IMR-90 (cell line): ENCODE results near the gene PISD. TPM values are rescaled to one million over a fixed set of nuclear protein-coding genes. Genes with fewer than 3 reads are reported as not detected.
A peak's percentile ranks its signal among the peaks of the same experiment; 100 is the strongest.

Experiments
- ATAC-seq: fragments of 200-7000 bp; cut with Tn5 transposase; 2 replicates; pipeline ENCODE4 v1.9.1; 2020; ENCODE audit warnings: low read depth, mild to moderate bottlenecking, moderate library complexity
- BruUV-seq: library from RNA; stranded (reverse); fragments of 400-500 nt; replicated peaks from 2 replicates; lab custom pipeline; 2021; lab: Mats Ljungman, UMichigan
- CTCF ChIA-PET: fragments of 300-600 bp; formaldehyde crosslinking; extraction: SDS; loops from one replicate; lab custom pipeline; 2021; ENCODE audit warnings: antibody characterized with exemption; lab: Yijun Ruan, JAX
- POLR2A ChIA-PET: fragments of 300-600 bp; sonication (Branson Sonifier 250); formaldehyde crosslinking; loops from one replicate; lab custom pipeline; 2022; ENCODE audit warnings: antibody characterized with exemption; ENCODE audit not compliant: unreplicated experiment; lab: Charles Lee
- DNase-seq: peaks from one replicate; pipeline ENCODE4 v3.0.0; 2013
- H2AFZ ChIP-seq: replicated peaks from 2 replicates; pipeline ENCODE3; 2013; ENCODE audit warnings: low read length, mild to moderate bottlenecking; ENCODE audit not compliant: poor library complexity
- H2AK5ac ChIP-seq: 2 replicates; pipeline ENCODE4 v1.6.1; 2013; ENCODE audit warnings: low read depth, low read length, inconsistent platforms
- H2AK9ac ChIP-seq: replicated peaks from 2 replicates; pipeline ENCODE3; 2013; ENCODE audit warnings: mild to moderate bottlenecking, low read depth, low read length, moderate library complexity; ENCODE audit not compliant: poor library complexity
- H2BK120ac ChIP-seq: 2 replicates; pipeline ENCODE4 v1.6.1; 2013; ENCODE audit warnings: low read depth, low read length, inconsistent platforms
- H2BK15ac ChIP-seq: 3 replicates; pipeline ENCODE4 v1.6.1; 2013; ENCODE audit warnings: low read depth, low read length, inconsistent platforms
- H2BK20ac ChIP-seq: 2 replicates; pipeline ENCODE4 v1.6.1; 2013; ENCODE audit warnings: low read depth, mild to moderate bottlenecking, inconsistent platforms, low read length, moderate library complexity
- H2BK5ac ChIP-seq: 2 replicates; pipeline ENCODE4 v1.6.1; 2013; ENCODE audit warnings: mild to moderate bottlenecking, low read depth, low read length, inconsistent platforms; ENCODE audit not compliant: poor library complexity, severe bottlenecking
- H3K14ac ChIP-seq: replicated peaks from 2 replicates; pipeline ENCODE4 v1.6.1; 2013; ENCODE audit warnings: low read depth, low read length, inconsistent platforms
- H3K18ac ChIP-seq: 2 replicates; pipeline ENCODE4 v1.6.1; 2013; ENCODE audit warnings: low read depth, low read length, control low read depth
- H3K23ac ChIP-seq: 2 replicates; pipeline ENCODE4 v1.6.1; 2013; ENCODE audit warnings: low read depth, low read length, inconsistent platforms
- H3K27ac ChIP-seq: 2 replicates; pipeline ENCODE4 v1.5.1; 2013; ENCODE audit warnings: mild to moderate bottlenecking, control low read depth, low read length; ENCODE audit not compliant: insufficient read depth
- H3K27me3 ChIP-seq: 2 replicates; pipeline ENCODE4 v1.6.1; 2013; ENCODE audit warnings: low read length; ENCODE audit not compliant: control insufficient read depth, insufficient read depth
- H3K36me3 ChIP-seq: 2 replicates; pipeline ENCODE4 v1.6.1; 2013; ENCODE audit warnings: low read length, mixed read lengths; ENCODE audit not compliant: control insufficient read depth, insufficient read depth
- H3K4ac ChIP-seq: 2 replicates; pipeline ENCODE4 v1.6.1; 2013; ENCODE audit warnings: low read depth, low read length, inconsistent platforms
- H3K4me1 ChIP-seq: 2 replicates; pipeline ENCODE4 v1.6.1; 2013; ENCODE audit warnings: low read length, mixed read lengths; ENCODE audit not compliant: control insufficient read depth, insufficient read depth
- H3K4me2 ChIP-seq: 2 replicates; pipeline ENCODE4 v1.6.1; 2013; ENCODE audit warnings: low read depth, mild to moderate bottlenecking, control low read depth, low read length, moderate library complexity
- H3K4me3 ChIP-seq: 2 replicates; pipeline ENCODE4 v1.5.1; 2013; ENCODE audit warnings: low read depth, mild to moderate bottlenecking, control low read depth, low read length, moderate library complexity; ENCODE audit not compliant: insufficient read depth
- H3K56ac ChIP-seq: 2 replicates; pipeline ENCODE4 v1.6.1; 2013; ENCODE audit warnings: low read length, inconsistent platforms; ENCODE audit not compliant: insufficient read depth; ENCODE audit errors: extremely low read depth
- H3K79me1 ChIP-seq, 2 experiments: 2 replicates each; pipeline ENCODE4 v1.6.1; 2013; ENCODE audit warnings: low read length in 2 of 2, inconsistent platforms in 1 of 2, low read depth in 1 of 2
- H3K9ac ChIP-seq: 2 replicates; pipeline ENCODE4 v1.6.1; 2013; ENCODE audit warnings: low read depth, low read length, control low read depth
- H3K9me1 ChIP-seq: 2 replicates; pipeline ENCODE4 v1.6.1; 2013; ENCODE audit warnings: low read length, inconsistent platforms; ENCODE audit not compliant: insufficient read depth
- H3K9me3 ChIP-seq: 2 replicates; pipeline ENCODE4 v1.6.1; 2013; ENCODE audit warnings: low read length; ENCODE audit not compliant: control insufficient read depth, insufficient read depth
- H4K20me1 ChIP-seq: 2 replicates; pipeline ENCODE4 v1.6.1; 2013; ENCODE audit warnings: low read length, inconsistent platforms; ENCODE audit not compliant: insufficient read depth
- H4K5ac ChIP-seq: 2 replicates; pipeline ENCODE4 v1.6.1; 2013; ENCODE audit warnings: mild to moderate bottlenecking, low read depth, low read length, control low read depth
- H4K8ac ChIP-seq, 2 experiments: 2 replicates each; pipeline ENCODE4 v1.6.1; 2013; ENCODE audit warnings: low read depth in 2 of 2, low read length in 2 of 2, control low read depth in 1 of 2, inconsistent platforms in 1 of 2
- H4K91ac ChIP-seq: 2 replicates; pipeline ENCODE4 v1.6.1; 2013; ENCODE audit warnings: low read depth, low read length, inconsistent platforms; ENCODE audit not compliant: insufficient read depth
- BHLHE40 ChIP-seq: fragments of 150-350 bp; IDR thresholded peaks from 2 replicates; pipeline ENCODE4 v1.6.1; 2016; ENCODE audit warnings: mild to moderate bottlenecking, low read depth, low read length
- CEBPB ChIP-seq: IDR thresholded peaks from 2 replicates; pipeline ENCODE4 v1.6.1; 2012; ENCODE audit warnings: low read depth, low read length, improper control_type of control experiment
- CHD1 ChIP-seq: IDR thresholded peaks from 2 replicates; pipeline ENCODE4 v1.6.1; 2012; ENCODE audit warnings: low read depth, low read length, improper control_type of control experiment
- FOS ChIP-seq: fragments of 150-350 bp; IDR thresholded peaks from 2 replicates; pipeline ENCODE4 v1.6.1; 2016; ENCODE audit warnings: low read depth, low read length
- MAFK ChIP-seq: IDR thresholded peaks from 2 replicates; pipeline ENCODE4 v1.6.1; 2012; ENCODE audit warnings: low read depth, low read length, improper control_type of control experiment
- MXI1 ChIP-seq: IDR thresholded peaks from 2 replicates; pipeline ENCODE4 v1.6.1; 2012; ENCODE audit warnings: low read depth, mild to moderate bottlenecking, low read length, moderate library complexity, borderline replicate concordance
- NFE2L2 ChIP-seq: fragments of 150-350 bp; IDR thresholded peaks from 2 replicates; pipeline ENCODE4 v1.6.1; 2016; ENCODE audit warnings: low read depth, mild to moderate bottlenecking, low read length
- POLR2A ChIP-seq: IDR thresholded peaks from 2 replicates; pipeline ENCODE4 v1.6.1; 2012; ENCODE audit warnings: mild to moderate bottlenecking, low read depth, low read length
- RCOR1 ChIP-seq: IDR thresholded peaks from 2 replicates; pipeline ENCODE4 v1.6.1; 2012; ENCODE audit warnings: mild to moderate bottlenecking, low read length, improper control_type of control experiment; ENCODE audit not compliant: insufficient replicate concordance
- RFX5 ChIP-seq: IDR thresholded peaks from 2 replicates; pipeline ENCODE4 v1.8.0; 2012; ENCODE audit warnings: low read depth, mild to moderate bottlenecking, low read length, moderate library complexity
- SMC3 ChIP-seq: fragments of 150-350 bp; IDR thresholded peaks from 2 replicates; pipeline ENCODE4 v1.6.1; 2016; ENCODE audit warnings: low read depth, mild to moderate bottlenecking, antibody characterized with exemption, low read length, moderate library complexity
- WGBS, 2 experiments: methylation state at CpG; one replicate each; pipeline versions ENCODE4 v1.1.5 to v1.1.7; 2013; ENCODE audit warnings: missing lambda C conversion rate in 2 of 2; ENCODE audit not compliant: insufficient read length in 1 of 2; ENCODE audit errors: extremely low coverage in 2 of 2; 5-methylcytosine and 5-hydroxymethylcytosine counted together
- dilution Hi-C: fragments of 300-500 bp; cut with HindIII; formaldehyde crosslinking; loops from one replicate; pipeline ENCODE4 v1.14.3; 2018; ENCODE audit warnings: low sequenced_read_pairs; ENCODE audit not compliant: unreplicated experiment
- in situ Hi-C: fragments of 300-500 bp; cut with MboI; formaldehyde crosslinking; loops from 3 replicates; pipeline ENCODE4 v1.14.3; 2019; ENCODE audit warnings: low sequenced_read_pairs, inconsistent platforms, mixed read lengths
- intact Hi-C: fragments of 100-400 bp; cut with micrococcal nuclease; formaldehyde crosslinking; loops from 2 replicates; pipeline ENCODE4 v1.10.0; 2022
- polyA plus RNA-seq, 3 experiments: library from polyadenylated mRNA; depleted of rRNA; stranded (reverse); fragments of >200 nt; gene quantifications; 2 replicates each; pipeline ENCODE4 v1.2.3, GENCODE V29; 2012; ENCODE audit warnings: low replicate concordance in 1 of 3
- total RNA-seq: library from RNA; depleted of rRNA; stranded (reverse); fragments of >200 nt; gene quantifications from 2 replicates; pipeline ENCODE4 v1.2.3, GENCODE V29; 2012
- TF ChIP-seq, protein P1 (sequence below): fragments of 150-350 bp; IDR thresholded peaks from 2 replicates; pipeline ENCODE4 v1.6.1; 2016; ENCODE audit warnings: low read depth, mild to moderate bottlenecking, low read length, moderate library complexity, borderline replicate concordance
- TF ChIP-seq, protein P2 (sequence below): fragments of 150-350 bp; IDR thresholded peaks from 2 replicates; pipeline ENCODE4 v1.6.1; 2017; ENCODE audit warnings: mild to moderate bottlenecking, antibody characterized with exemption, low read length, low read depth
- TF ChIP-seq, protein P3 (sequence below): conservative IDR thresholded peaks from 2 replicates; pipeline ENCODE4 v1.5.1; 2012; ENCODE audit warnings: mild to moderate bottlenecking, low read depth, low read length, improper control_type of control experiment

The PISD gene
- total and polyA plus RNA-seq, 2 of the 4 experiments (the other 2 are of a cell fraction) = 34.1 to 48.8 TPM

DNA sequence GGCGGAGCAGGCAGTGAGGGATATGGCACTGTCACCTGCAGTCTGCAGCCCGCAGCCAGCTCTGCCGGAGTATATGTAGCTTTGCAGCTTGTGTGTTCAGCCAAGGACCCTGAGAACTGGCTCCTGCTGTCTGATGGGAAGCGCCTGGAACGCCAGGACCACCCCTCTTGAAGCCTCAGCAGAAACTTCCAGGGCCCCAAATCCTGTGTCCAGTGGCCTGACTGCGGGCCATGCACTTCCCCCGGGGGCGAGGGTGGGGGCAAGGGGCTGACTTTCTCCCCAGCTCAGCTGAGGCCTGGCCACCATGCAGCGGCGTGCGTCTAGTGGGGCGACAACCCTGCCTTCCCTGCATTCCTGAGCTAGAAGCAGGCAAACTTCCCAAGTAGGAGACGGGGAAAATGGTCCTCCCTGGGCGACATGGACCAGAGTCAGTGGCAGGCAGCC, 32.3 kb downstream of the PISD start:
- no peak overlapping the region for H3K18ac ChIP-seq
- peak overlapping the region; percentile 82 for H3K9ac ChIP-seq
- peak overlapping the region; percentile 54 to 55; a peak in 3 of 4 replicates for H4K8ac ChIP-seq
- H2BK5ac ChIP-seq = peak overlapping the region; percentile 40
- peak overlapping the region; percentile 76 for H3K23ac ChIP-seq
- H4K91ac ChIP-seq = peak overlapping the region; percentile 15; the same call in 1 of the 2 replicates
- in situ Hi-C loops (loop anchor here (5.0 kb wide), 1 partner anchor 72 kb away; no protein-coding TSS in a partner anchor), dilution Hi-C loops (no loop called here), intact Hi-C loops (loop anchor here (1.0 to 5.0 kb wide), 2 partner anchors 68 to 282 kb away; partner anchors contain the start of gene PATZ1)
- H3K27ac ChIP-seq = peak overlapping the region; percentile 78
- H3K36me3 ChIP-seq = peaks cover 13% of the 10 kb centered on the region
- H3K56ac ChIP-seq = peak overlapping the region; percentile 35; the same call in 1 of the 2 replicates
- H3K4me3 ChIP-seq = peak overlapping the region; percentile 69
- TF ChIP-seq NFE2L2 (no peak), FOS (no peak), POLR2A (no peak), BHLHE40 (no peak), MXI1 (no peak), RFX5 (no peak), CHD1 (no peak), RCOR1 (no peak), CEBPB (no peak), SMC3 (no peak), MAFK (no peak)
- TF ChIP-seq, protein P1, sequence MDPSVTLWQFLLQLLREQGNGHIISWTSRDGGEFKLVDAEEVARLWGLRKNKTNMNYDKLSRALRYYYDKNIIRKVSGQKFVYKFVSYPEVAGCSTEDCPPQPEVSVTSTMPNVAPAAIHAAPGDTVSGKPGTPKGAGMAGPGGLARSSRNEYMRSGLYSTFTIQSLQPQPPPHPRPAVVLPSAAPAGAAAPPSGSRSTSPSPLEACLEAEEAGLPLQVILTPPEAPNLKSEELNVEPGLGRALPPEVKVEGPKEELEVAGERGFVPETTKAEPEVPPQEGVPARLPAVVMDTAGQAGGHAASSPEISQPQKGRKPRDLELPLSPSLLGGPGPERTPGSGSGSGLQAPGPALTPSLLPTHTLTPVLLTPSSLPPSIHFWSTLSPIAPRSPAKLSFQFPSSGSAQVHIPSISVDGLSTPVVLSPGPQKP = no peak
- TF ChIP-seq, protein P2, sequence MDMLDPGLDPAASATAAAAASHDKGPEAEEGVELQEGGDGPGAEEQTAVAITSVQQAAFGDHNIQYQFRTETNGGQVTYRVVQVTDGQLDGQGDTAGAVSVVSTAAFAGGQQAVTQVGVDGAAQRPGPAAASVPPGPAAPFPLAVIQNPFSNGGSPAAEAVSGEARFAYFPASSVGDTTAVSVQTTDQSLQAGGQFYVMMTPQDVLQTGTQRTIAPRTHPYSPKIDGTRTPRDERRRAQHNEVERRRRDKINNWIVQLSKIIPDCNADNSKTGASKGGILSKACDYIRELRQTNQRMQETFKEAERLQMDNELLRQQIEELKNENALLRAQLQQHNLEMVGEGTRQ = no peak
- TF ChIP-seq, protein P3, sequence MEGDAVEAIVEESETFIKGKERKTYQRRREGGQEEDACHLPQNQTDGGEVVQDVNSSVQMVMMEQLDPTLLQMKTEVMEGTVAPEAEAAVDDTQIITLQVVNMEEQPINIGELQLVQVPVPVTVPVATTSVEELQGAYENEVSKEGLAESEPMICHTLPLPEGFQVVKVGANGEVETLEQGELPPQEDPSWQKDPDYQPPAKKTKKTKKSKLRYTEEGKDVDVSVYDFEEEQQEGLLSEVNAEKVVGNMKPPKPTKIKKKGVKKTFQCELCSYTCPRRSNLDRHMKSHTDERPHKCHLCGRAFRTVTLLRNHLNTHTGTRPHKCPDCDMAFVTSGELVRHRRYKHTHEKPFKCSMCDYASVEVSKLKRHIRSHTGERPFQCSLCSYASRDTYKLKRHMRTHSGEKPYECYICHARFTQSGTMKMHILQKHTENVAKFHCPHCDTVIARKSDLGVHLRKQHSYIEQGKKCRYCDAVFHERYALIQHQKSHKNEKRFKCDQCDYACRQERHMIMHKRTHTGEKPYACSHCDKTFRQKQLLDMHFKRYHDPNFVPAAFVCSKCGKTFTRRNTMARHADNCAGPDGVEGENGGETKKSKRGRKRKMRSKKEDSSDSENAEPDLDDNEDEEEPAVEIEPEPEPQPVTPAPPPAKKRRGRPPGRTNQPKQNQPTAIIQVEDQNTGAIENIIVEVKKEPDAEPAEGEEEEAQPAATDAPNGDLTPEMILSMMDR = no peak
- H2BK15ac ChIP-seq = no peak overlapping the region
- peaks cover 75% of the 10 kb centered on the region for H4K20me1 ChIP-seq
- CTCF ChIA-PET = interaction anchor here (0.8 to 1.0 kb wide), 2 partner anchors 49 to 100 kb away, joined by 3 read pairs; no protein-coding TSS in a partner anchor
- H2BK20ac ChIP-seq = no peak overlapping the region
- H2AK5ac ChIP-seq = peak overlapping the region; percentile 77
- POLR2A ChIA-PET = no interaction called here
- H3K9me3 ChIP-seq = no peaks in the 10 kb centered on the region
- H3K9me1 ChIP-seq = peaks cover 29% of the 10 kb centered on the region
- peak overlapping the region; percentile 89 for H3K4me2 ChIP-seq
- ATAC-seq (no peak; the same call in 1 of the 2 replicates), DNase-seq (no peak)
- H3K4me1 ChIP-seq = peaks cover 27% of the 10 kb centered on the region
- H2AK9ac ChIP-seq = peak overlapping the region; percentile 94
- H4K5ac ChIP-seq = no peak overlapping the region
- BruUV-seq = no TSS peak
- peak overlapping the region; percentile 78 for H3K14ac ChIP-seq
- H3K79me1 ChIP-seq = peaks cover 41 to 90% of the 10 kb centered on the region in 2 experiments
- WGBS, 2 experiments = 23% methylated on average over 9 of the region's 14 CpGs; no CpG with 5 or more reads in 1 of the 2 experiments
- H2BK120ac ChIP-seq = no peak overlapping the region
- peak overlapping the region; percentile 93 for H2AFZ ChIP-seq
- H3K4ac ChIP-seq = peak overlapping the region; percentile 67
- no peaks in the 10 kb centered on the region for H3K27me3 ChIP-seq
